ENCODE measurements around the gene ANKHD1.

GRCh38 chr5:140365941-140366340 lies 35.7 kb upstream of the ANKHD1 start:
- TF ChIP-seq POLR2AphosphoS5 (IDR thresholded peaks at IDR 0.05) (no peak), CTCF (IDR thresholded peaks at IDR 0.05 in 8 of 11, conservative IDR thresholded peaks at IDR 0.05 in 3 of 11) (no peak)
